Natural killer cell (primary cell): ENCODE measurements around the gene FRRS1L. TPM values are rescaled to one million over a fixed set of nuclear protein-coding genes. Genes with fewer than 3 reads are reported as not detected.

Experiments
- ATAC-seq, 3 donors: fragments of 150-1000 bp in 2 of 3; fragments of 200-7000 bp in 1 of 3; cut with Tn5 transposase; 1 replicate in 1 of 3; 2 replicates in 2 of 3; pipeline ENCODE4 v1.10.0; 2021; ENCODE audit warnings: mild to moderate bottlenecking in 2 of 3, moderate library complexity in 2 of 3
- DNase-seq, 2 donors: peaks; one replicate each; pipeline versions ENCODE4 v3.0.0 to v3.0.0-alpha.2; 2013 to 2021; ENCODE audit warnings: mixed read lengths in 1 of 2
- H3K27ac ChIP-seq: one replicate; pipeline ENCODE4 v1.5.1; 2013; ENCODE audit warnings: mild to moderate bottlenecking, low read length
- H3K27me3 ChIP-seq: one replicate; pipeline ENCODE4 v1.6.1; 2013; ENCODE audit warnings: low read length; ENCODE audit not compliant: control insufficient read depth, insufficient read depth
- H3K36me3 ChIP-seq: one replicate; pipeline ENCODE4 v1.6.1; 2013; ENCODE audit warnings: low read length; ENCODE audit not compliant: control insufficient read depth, insufficient read depth
- H3K4me1 ChIP-seq: one replicate; pipeline ENCODE4 v1.6.1; 2013; ENCODE audit warnings: low read length; ENCODE audit not compliant: control insufficient read depth, insufficient read depth
- H3K4me3 ChIP-seq: one replicate; pipeline ENCODE4 v1.5.1; 2013; ENCODE audit warnings: low read length
- H3K9me3 ChIP-seq: one replicate; pipeline ENCODE4 v1.6.1; 2013; ENCODE audit warnings: low read length; ENCODE audit not compliant: control insufficient read depth, insufficient read depth
- H3K27ac Mint-ChIP-seq, 2 donors: one replicate each; pipeline ENCODE4 v1.8.0; 2022; ENCODE audit warnings: mild to moderate bottlenecking in 2 of 2, mixed read lengths in 2 of 2, moderate library complexity in 1 of 2
- H3K27me3 Mint-ChIP-seq, 2 donors: one replicate each; pipeline ENCODE4 v1.8.0; 2022; ENCODE audit warnings: low read depth in 2 of 2, mixed read lengths in 2 of 2
- H3K36me3 Mint-ChIP-seq: one replicate; pipeline ENCODE4 v1.8.0; 2022; ENCODE audit warnings: mixed read lengths
- H3K4me1 Mint-ChIP-seq, 2 donors: one replicate each; pipeline ENCODE4 v1.8.0; 2022; ENCODE audit warnings: mixed read lengths in 2 of 2
- H3K4me3 Mint-ChIP-seq: one replicate; pipeline ENCODE4 v1.8.0; 2022; ENCODE audit warnings: mild to moderate bottlenecking, moderate library complexity, mixed read lengths
- H3K9me3 Mint-ChIP-seq, 2 donors: one replicate each; pipeline ENCODE4 v1.8.0; 2022; ENCODE audit warnings: mixed read lengths in 2 of 2
- WGBS: methylation state at CpG from one replicate; pipeline ENCODE4 v1.1.7; 2013; ENCODE audit warnings: missing lambda C conversion rate; ENCODE audit not compliant: insufficient coverage; 5-methylcytosine and 5-hydroxymethylcytosine counted together
- intact Hi-C: fragments of 100-400 bp; cut with micrococcal nuclease; formaldehyde crosslinking; loops from one replicate; pipeline ENCODE4 v1.14.2; 2022
- total RNA-seq, 4 donors: library from RNA; stranded (reverse); fragments of 120-200 nt in 1 of 4; gene quantifications; one replicate each; pipeline versions ENCODE4 v1.2.3 to v1.2.4, GENCODE V29; 2013 to 2022
- TF ChIP-seq, protein P1 (sequence below): fragments of 200-600 bp; IDR thresholded peaks from one replicate; pipeline ENCODE4 v1.8.0; 2022; ENCODE audit warnings: antibody characterized with exemption

The FRRS1L gene
- total RNA-seq, 3 donors from 2014 or later (not counting 1 experiment from before 2014, with no cell fraction given) = not detected

DNA sequence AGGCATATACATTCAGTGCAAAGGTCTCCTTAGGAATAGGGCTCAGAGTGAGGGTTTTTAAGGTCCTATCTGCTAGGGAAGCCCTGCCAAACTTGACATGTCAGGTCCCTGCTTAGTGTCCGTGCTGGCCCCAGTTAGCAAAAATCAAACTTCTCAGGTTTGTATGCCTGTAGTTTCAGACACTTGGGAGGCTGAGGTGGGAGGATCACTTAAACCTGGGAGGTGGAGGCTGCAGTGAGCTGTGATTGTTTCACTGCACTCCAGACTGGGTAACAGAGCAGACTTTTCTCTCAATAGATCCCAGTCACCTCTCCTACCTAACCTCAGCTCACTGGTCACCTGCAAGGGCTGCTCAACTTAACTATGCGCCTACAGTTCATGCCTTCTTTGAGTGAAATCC is 28.6 kb downstream of the FRRS1L start:
- no peaks in the 10 kb centered on the region for H3K27me3 ChIP-seq
- 93% methylated on average over 2 of the region's 2 CpGs for WGBS
- TF ChIP-seq, protein P1, sequence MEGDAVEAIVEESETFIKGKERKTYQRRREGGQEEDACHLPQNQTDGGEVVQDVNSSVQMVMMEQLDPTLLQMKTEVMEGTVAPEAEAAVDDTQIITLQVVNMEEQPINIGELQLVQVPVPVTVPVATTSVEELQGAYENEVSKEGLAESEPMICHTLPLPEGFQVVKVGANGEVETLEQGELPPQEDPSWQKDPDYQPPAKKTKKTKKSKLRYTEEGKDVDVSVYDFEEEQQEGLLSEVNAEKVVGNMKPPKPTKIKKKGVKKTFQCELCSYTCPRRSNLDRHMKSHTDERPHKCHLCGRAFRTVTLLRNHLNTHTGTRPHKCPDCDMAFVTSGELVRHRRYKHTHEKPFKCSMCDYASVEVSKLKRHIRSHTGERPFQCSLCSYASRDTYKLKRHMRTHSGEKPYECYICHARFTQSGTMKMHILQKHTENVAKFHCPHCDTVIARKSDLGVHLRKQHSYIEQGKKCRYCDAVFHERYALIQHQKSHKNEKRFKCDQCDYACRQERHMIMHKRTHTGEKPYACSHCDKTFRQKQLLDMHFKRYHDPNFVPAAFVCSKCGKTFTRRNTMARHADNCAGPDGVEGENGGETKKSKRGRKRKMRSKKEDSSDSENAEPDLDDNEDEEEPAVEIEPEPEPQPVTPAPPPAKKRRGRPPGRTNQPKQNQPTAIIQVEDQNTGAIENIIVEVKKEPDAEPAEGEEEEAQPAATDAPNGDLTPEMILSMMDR = no peak

DNA sequence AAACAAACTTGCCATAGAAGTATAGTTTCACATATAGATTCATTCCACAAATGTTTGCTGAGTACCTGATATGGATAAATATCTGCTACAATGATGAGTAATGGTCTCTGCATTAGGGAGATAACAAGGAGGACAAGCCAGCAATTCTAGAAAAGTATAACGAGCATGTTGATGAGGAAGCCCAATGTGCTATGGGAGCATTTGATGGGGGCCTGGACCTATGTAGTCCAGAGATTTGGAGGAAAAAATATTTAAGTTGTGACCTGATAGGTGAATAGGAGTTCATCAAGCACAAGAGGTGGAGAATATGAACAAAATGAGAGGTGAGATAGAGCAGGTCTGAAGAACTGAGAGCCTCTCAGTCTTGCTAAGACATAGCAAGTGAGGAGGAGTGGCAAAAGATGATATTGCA is 32.9 kb downstream of the FRRS1L start:
- ATAC-seq (no peak), DNase-seq (no peak)
- Mint-ChIP-seq H3K4me3 (no peak overlapping the region), H3K27ac (no peak overlapping the region), H3K36me3 (peaks cover 4% of the 10 kb centered on the region), H3K4me1 (no peaks in the 10 kb centered on the region), H3K27me3 (peaks cover 2 to 5% of the 10 kb centered on the region in 2 donors), H3K9me3 (no peaks in the 10 kb centered on the region)
- H3K27ac ChIP-seq = no peak overlapping the region
- intact Hi-C loops = no loop called here
- no peaks in the 10 kb centered on the region for H3K36me3 ChIP-seq
- H3K4me1 ChIP-seq = no peaks in the 10 kb centered on the region
- TF ChIP-seq, protein P1 = no peak
- no peaks in the 10 kb centered on the region for H3K9me3 ChIP-seq
- no peak overlapping the region for H3K4me3 ChIP-seq
- 95% methylated on average over 1 of the region's 1 CpG for WGBS
- no peaks in the 10 kb centered on the region for H3K27me3 ChIP-seq

More for the DNA sequence above, 28.6 kb downstream of the FRRS1L start:
- ATAC-seq (no peak), DNase-seq (no peak)
- Histone ChIP-seq H3K9me3 (no peaks in the 10 kb centered on the region), H3K4me1 (no peaks in the 10 kb centered on the region), H3K36me3 (no peaks in the 10 kb centered on the region), H3K27ac (no peak overlapping the region), H3K4me3 (no peak overlapping the region)
- H3K36me3 Mint-ChIP-seq = peaks cover 4% of the 10 kb centered on the region
- no peaks in the 10 kb centered on the region for H3K9me3 Mint-ChIP-seq
- intact Hi-C loops = no loop called here
- H3K4me1 Mint-ChIP-seq = no peaks in the 10 kb centered on the region
- no peak overlapping the region for H3K27ac Mint-ChIP-seq
- H3K27me3 Mint-ChIP-seq = peaks cover 2 to 5% of the 10 kb centered on the region in 2 donors
- no peak overlapping the region for H3K4me3 Mint-ChIP-seq

DNA sequence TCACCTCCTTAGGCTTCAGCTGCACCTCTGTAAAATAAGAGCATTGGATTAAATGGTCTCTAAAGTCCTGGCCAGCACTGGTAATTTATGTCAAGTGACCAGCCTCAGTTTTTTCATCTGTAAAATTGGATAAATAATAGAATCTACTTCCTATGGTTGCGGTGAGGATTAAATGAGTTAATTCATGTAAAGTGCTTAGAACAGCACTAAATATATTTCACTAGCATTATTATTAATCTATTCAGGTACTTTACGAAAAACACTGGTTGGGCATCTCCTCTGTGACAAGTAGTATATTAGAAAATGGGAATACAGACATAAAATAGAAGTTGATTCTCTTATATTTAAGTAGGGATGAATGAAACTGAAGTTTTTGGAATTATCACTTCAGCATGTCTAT is 33.5 kb downstream of the FRRS1L start:
- H3K36me3 ChIP-seq = no peaks in the 10 kb centered on the region
- H3K4me3 ChIP-seq = no peak overlapping the region
- peaks cover 4% of the 10 kb centered on the region for H3K36me3 Mint-ChIP-seq
- intact Hi-C loops = no loop called here
- peaks cover 2 to 5% of the 10 kb centered on the region in 2 donors for H3K27me3 Mint-ChIP-seq
- WGBS = no CpG with 5 or more reads among the region's 2 CpGs
- H3K4me1 Mint-ChIP-seq = no peaks in the 10 kb centered on the region
- no peak overlapping the region for H3K27ac Mint-ChIP-seq
- ATAC-seq (no peak), DNase-seq (no peak)
- H3K9me3 Mint-ChIP-seq = no peaks in the 10 kb centered on the region
- H3K4me1 ChIP-seq = no peaks in the 10 kb centered on the region
- H3K4me3 Mint-ChIP-seq = no peak overlapping the region
- H3K27ac ChIP-seq = no peak overlapping the region
- TF ChIP-seq, protein P1 = no peak
- no peaks in the 10 kb centered on the region for H3K9me3 ChIP-seq
- no peaks in the 10 kb centered on the region for H3K27me3 ChIP-seq

DNA sequence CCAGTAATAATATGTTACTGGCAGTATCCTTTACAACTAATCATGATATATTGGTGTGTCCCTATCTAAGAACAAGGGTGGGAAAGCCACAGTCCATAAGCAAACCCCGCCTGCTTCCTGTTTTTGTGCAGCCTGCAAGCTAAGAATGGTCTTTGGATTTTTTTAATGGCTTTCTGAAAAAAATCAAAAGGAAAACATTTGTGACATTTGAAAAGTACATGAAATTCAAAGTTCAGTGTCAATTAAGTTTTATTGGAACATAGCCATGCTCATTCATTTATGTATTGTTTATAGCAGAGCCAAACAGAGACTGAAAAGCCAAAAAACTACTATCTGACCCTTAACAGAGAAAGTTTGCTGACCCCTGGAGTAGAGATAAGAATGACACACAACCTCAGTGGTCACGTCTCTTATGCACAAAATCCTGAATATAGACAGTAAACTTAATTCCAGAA is 34.5 kb downstream of the FRRS1L start:
- Mint-ChIP-seq H3K4me3 (no peak overlapping the region), H3K9me3 (no peaks in the 10 kb centered on the region), H3K4me1 (no peaks in the 10 kb centered on the region), H3K36me3 (peaks cover 4% of the 10 kb centered on the region), H3K27me3 (peaks cover 2 to 5% of the 10 kb centered on the region in 2 donors), H3K27ac (no peak overlapping the region)
- H3K27me3 ChIP-seq = no peaks in the 10 kb centered on the region
- TF ChIP-seq, protein P1 = no peak
- ATAC-seq = no peak
- no peak for DNase-seq
- intact Hi-C loops = no loop called here
- whole genome bisulfite sequencing = 20% methylated on average over 1 of the region's 2 CpGs
- no peaks in the 10 kb centered on the region for H3K4me1 ChIP-seq
- H3K27ac ChIP-seq = no peak overlapping the region
- H3K4me3 ChIP-seq = no peak overlapping the region
- H3K36me3 ChIP-seq = no peaks in the 10 kb centered on the region
- no peaks in the 10 kb centered on the region for H3K9me3 ChIP-seq
